Activated CD4-positive, alpha-beta T cell treated with anti-CD3 and anti-CD28 coated beads for 36 hours (primary cell): ENCODE results near the gene C10orf95. TPM values are rescaled to one million over a fixed set of nuclear protein-coding genes. Genes with fewer than 3 reads are reported as not detected.
A peak's percentile ranks its signal among the peaks of the same experiment; 100 is the strongest.
"Not testable (repeated sequence)": the region's sequence is repeated elsewhere in the genome, so short reads cannot be mapped to it uniquely, and the experiment has no call there.

Source experiments
- ATAC-seq: fragments of 200-7000 bp; cut with Tn5 transposase; one replicate; pipeline ENCODE4 v1.10.0; 2021; ENCODE audit warnings: mild to moderate bottlenecking, moderate library complexity
- CTCF ChIA-PET: fragments of 350-600 bp; sonication (Branson Sonifier 250); formaldehyde crosslinking; loops from one replicate; lab custom pipeline; 2021; ENCODE audit warnings: antibody characterized with exemption; lab: Charles Lee
- POLR2A ChIA-PET: fragments of 350-600 bp; sonication (Branson Sonifier 250); formaldehyde crosslinking; loops from one replicate; lab custom pipeline; 2021; ENCODE audit warnings: antibody characterized with exemption, inconsistent platforms; lab: Charles Lee
- DNase-seq: peaks from one replicate; pipeline ENCODE4 v3.0.0-alpha.2; 2020
- H3K27ac Mint-ChIP-seq: one replicate; pipeline ENCODE4 v1.8.0; 2021; ENCODE audit warnings: mixed read lengths
- H3K27me3 Mint-ChIP-seq: one replicate; pipeline ENCODE4 v1.8.0; 2021; ENCODE audit warnings: mixed read lengths
- H3K36me3 Mint-ChIP-seq: one replicate; pipeline ENCODE4 v1.8.0; 2021; ENCODE audit warnings: low read depth, mixed read lengths
- H3K4me1 Mint-ChIP-seq: one replicate; pipeline ENCODE4 v1.8.0; 2021; ENCODE audit warnings: mixed read lengths
- H3K4me3 Mint-ChIP-seq: one replicate; pipeline ENCODE4 v1.8.0; 2021; ENCODE audit warnings: mild to moderate bottlenecking, moderate library complexity, mixed read lengths
- H3K9me3 Mint-ChIP-seq: one replicate; pipeline ENCODE4 v1.8.0; 2021; ENCODE audit warnings: low read depth, mixed read lengths
- intact Hi-C, 2 experiments: fragments of 100-400 bp; cut with DNase I in 1 of 2; cut with micrococcal nuclease in 1 of 2; formaldehyde crosslinking; loops; one replicate each; pipeline versions ENCODE4 v1.14.2 to v1.15.1; 2022 to 2024; cut with DNase I, micrococcal nuclease
- total RNA-seq, 2 experiments: library from RNA; stranded (reverse); gene quantifications; one replicate each; pipeline ENCODE4 v1.2.3, GENCODE V29; 2021

C10orf95 gene
- total RNA-seq: under 1 TPM; 0.27 to 0.32 TPM

GRCh38 chr10:102451105-102451969 is at the start of gene C10orf95:
TSS of gene C10orf95 (minus strand) at chr10:102451543. CDS start at chr10:102451093, 450 bp downstream.
- ATAC-seq: no peak
- H3K4me1 Mint-ChIP-seq: peaks cover 25% of the 10 kb centered on the region
- H3K36me3 Mint-ChIP-seq: peaks cover 24% of the 10 kb centered on the region
- peak within 1 kb of the TSS; percentile 95 for H3K27ac Mint-ChIP-seq
- POLR2A ChIA-PET: interaction anchor here (0.8 to 2.1 kb wide), 7 partner anchors 11 to 126 kb away, joined by 3 to 11 read pairs (median 3); partner anchors contain the start of genes CUEDC2, FBXL15 and NFKB2
- intact Hi-C loops: loop anchor here in 1 of 2 experiments (1.0 to 2.0 kb wide), 2 partner anchors 27 to 51 kb away; partner anchors contain the start of gene ACTR1A
- DNase-seq: peak; percentile 20
- H3K27me3 Mint-ChIP-seq: no peaks in the 10 kb centered on the region
- CTCF ChIA-PET: interaction anchor here (0.5 to 4.8 kb wide), 18 partner anchors 11 to 1242 kb away, joined by 3 to 25 read pairs (median 4); partner anchors contain the start of genes CUEDC2 and FBXL15
- H3K9me3 Mint-ChIP-seq: no peaks in the 10 kb centered on the region
- H3K4me3 Mint-ChIP-seq: peak within 1 kb of the TSS; percentile 95

GRCh38 chr10:102500686-102501085 is 49.3 kb upstream of the C10orf95 start:
- H3K27me3 Mint-ChIP-seq, H3K4me3 Mint-ChIP-seq, DNase-seq, H3K36me3 Mint-ChIP-seq, H3K9me3 Mint-ChIP-seq, ATAC-seq: not testable (repeated sequence)
- ChIA-PET CTCF (interaction anchor here (0.8 to 10.3 kb wide), 7 partner anchors 9 to 270 kb away, joined by 3 to 105 read pairs (median 3); no protein-coding TSS in a partner anchor), POLR2A (interaction anchor here (0.8 kb wide), 1 partner anchor 152 kb away, joined by 4 read pairs; no protein-coding TSS in a partner anchor)
- intact Hi-C loops: loop anchor here in 1 of 2 experiments (5.0 kb wide), 2 partner anchors 383 to 1417 kb away; partner anchors contain the start of gene STN1
- H3K4me1 Mint-ChIP-seq: peaks cover 28% of the 10 kb centered on the region
- peak overlapping the region; percentile 19 for H3K27ac Mint-ChIP-seq

- CTCF ChIA-PET: interaction anchor here (0.6 to 1.0 kb wide), 4 partner anchors 19 to 85 kb away, joined by 3 read pairs; no protein-coding TSS in a partner anchor
Observed at GRCh38 chr10:102499356-102499755, 48.0 kb upstream of the C10orf95 start.

GRCh38 chr10:102497545-102497944 is 46.2 kb upstream of the C10orf95 start:
- Mint-ChIP-seq H3K27me3 (no peaks in the 10 kb centered on the region), H3K36me3 (peaks cover 3% of the 10 kb centered on the region), H3K4me1 (peaks cover 26% of the 10 kb centered on the region), H3K9me3 (no peaks in the 10 kb centered on the region), H3K4me3 (no peak overlapping the region), H3K27ac (no peak overlapping the region)
- CTCF ChIA-PET: interaction anchor here (0.6 to 1.5 kb wide), 4 partner anchors 19 to 540 kb away, joined by 3 to 5 read pairs (median 3); no protein-coding TSS in a partner anchor
- ATAC-seq (no peak), DNase-seq (no peak)
- intact Hi-C loops: no loop called here
- POLR2A ChIA-PET: interaction anchor here (0.7 to 1.0 kb wide), 2 partner anchors 10 to 119 kb away, joined by 3 to 4 read pairs; no protein-coding TSS in a partner anchor

More at GRCh38 chr10:102499356-102499755, 48.0 kb upstream of the C10orf95 start:
- no peaks in the 10 kb centered on the region for H3K27me3 Mint-ChIP-seq
- intact Hi-C loops: no loop called here
- ATAC-seq (no peak), DNase-seq (no peak)
- no peaks in the 10 kb centered on the region for H3K9me3 Mint-ChIP-seq
- H3K4me1 Mint-ChIP-seq: peaks cover 17% of the 10 kb centered on the region
- H3K4me3 Mint-ChIP-seq: no peak overlapping the region
- POLR2A ChIA-PET: no interaction called here
- H3K36me3 Mint-ChIP-seq: peaks cover 3% of the 10 kb centered on the region
- no peak overlapping the region for H3K27ac Mint-ChIP-seq

- POLR2A ChIA-PET: no interaction called here
- Mint-ChIP-seq H3K4me3 (no peak overlapping the region), H3K9me3 (no peaks in the 10 kb centered on the region)
Observed at GRCh38 chr10:102493771-102494170, 42.4 kb upstream of the C10orf95 start.

GRCh38 chr10:102492983-102493382 is 41.6 kb upstream of the C10orf95 start:
- ATAC-seq (no peak), DNase-seq (no peak)
- no peaks in the 10 kb centered on the region for H3K9me3 Mint-ChIP-seq
- CTCF ChIA-PET: no interaction called here
- no peak overlapping the region for H3K27ac Mint-ChIP-seq
- peaks cover 10% of the 10 kb centered on the region for H3K4me1 Mint-ChIP-seq
- peaks cover 1% of the 10 kb centered on the region for H3K36me3 Mint-ChIP-seq
- no peaks in the 10 kb centered on the region for H3K27me3 Mint-ChIP-seq
- POLR2A ChIA-PET: no interaction called here
- no peak overlapping the region for H3K4me3 Mint-ChIP-seq
- intact Hi-C loops: no loop called here

More at GRCh38 chr10:102493771-102494170, 42.4 kb upstream of the C10orf95 start:
- no peaks in the 10 kb centered on the region for H3K27me3 Mint-ChIP-seq
- CTCF ChIA-PET: interaction anchor here (0.6 to 0.8 kb wide), 3 partner anchors 22 to 82 kb away, joined by 3 to 4 read pairs (median 3); no protein-coding TSS in a partner anchor
- DNase-seq: no peak
- intact Hi-C loops: no loop called here
- H3K36me3 Mint-ChIP-seq: no peaks in the 10 kb centered on the region
- no peak for ATAC-seq
- no peak overlapping the region for H3K27ac Mint-ChIP-seq
- H3K4me1 Mint-ChIP-seq: peaks cover 15% of the 10 kb centered on the region

GRCh38 chr10:102492344-102492939 is 41.1 kb upstream of the C10orf95 start:
- Mint-ChIP-seq H3K27me3 (no peaks in the 10 kb centered on the region), H3K4me1 (peaks cover 10% of the 10 kb centered on the region), H3K4me3 (no peak overlapping the region), H3K9me3 (no peaks in the 10 kb centered on the region), H3K36me3 (peaks cover 4% of the 10 kb centered on the region), H3K27ac (peak overlapping the region; percentile 59)
- intact Hi-C loops: no loop called here
- ChIA-PET CTCF (interaction anchor here (0.6 kb wide), 1 partner anchor 323 kb away, joined by 3 read pairs; no protein-coding TSS in a partner anchor), POLR2A (no interaction called here)
- DNase-seq: no peak
- ATAC-seq: no peak

- peaks cover 8% of the 10 kb centered on the region for H3K36me3 Mint-ChIP-seq
- no peak for ATAC-seq
- ChIA-PET POLR2A (no interaction called here), CTCF (interaction anchor here (0.6 kb wide), 1 partner anchor 50 kb away, joined by 3 read pairs; no protein-coding TSS in a partner anchor)
- no peaks in the 10 kb centered on the region for H3K9me3 Mint-ChIP-seq
- peaks cover 9% of the 10 kb centered on the region for H3K4me1 Mint-ChIP-seq
- DNase-seq: no peak
- no peak overlapping the region for H3K4me3 Mint-ChIP-seq
- H3K27ac Mint-ChIP-seq: peak overlapping the region; percentile 24
- intact Hi-C loops: no loop called here
- no peaks in the 10 kb centered on the region for H3K27me3 Mint-ChIP-seq
Observed at GRCh38 chr10:102491136-102491535, 39.8 kb upstream of the C10orf95 start.

GRCh38 chr10:102485093-102485784 is 33.9 kb upstream of the C10orf95 start:
- ATAC-seq (no peak), DNase-seq (no peak)
- H3K36me3 Mint-ChIP-seq: peaks cover 18% of the 10 kb centered on the region
- no peak overlapping the region for H3K27ac Mint-ChIP-seq
- H3K9me3 Mint-ChIP-seq: no peaks in the 10 kb centered on the region
- intact Hi-C loops: no loop called here
- H3K27me3 Mint-ChIP-seq: no peaks in the 10 kb centered on the region
- CTCF ChIA-PET: interaction anchor here (0.5 to 1.5 kb wide), 3 partner anchors 9 to 265 kb away, joined by 3 to 4 read pairs (median 3); no protein-coding TSS in a partner anchor
- no peaks in the 10 kb centered on the region for H3K4me1 Mint-ChIP-seq
- H3K4me3 Mint-ChIP-seq: no peak overlapping the region
- POLR2A ChIA-PET: no interaction called here

- no peak for DNase-seq
- Mint-ChIP-seq H3K36me3 (peaks cover 21% of the 10 kb centered on the region), H3K4me1 (peaks cover 4% of the 10 kb centered on the region), H3K4me3 (no peak overlapping the region), H3K27me3 (no peaks in the 10 kb centered on the region), H3K27ac (no peak overlapping the region), H3K9me3 (no peaks in the 10 kb centered on the region)
- intact Hi-C loops: no loop called here
- CTCF ChIA-PET: no interaction called here
- POLR2A ChIA-PET: no interaction called here
- no peak for ATAC-seq
Observed at GRCh38 chr10:102484021-102484420, 32.7 kb upstream of the C10orf95 start.
